ENCODE results near the gene SLC48A1.

DNA sequence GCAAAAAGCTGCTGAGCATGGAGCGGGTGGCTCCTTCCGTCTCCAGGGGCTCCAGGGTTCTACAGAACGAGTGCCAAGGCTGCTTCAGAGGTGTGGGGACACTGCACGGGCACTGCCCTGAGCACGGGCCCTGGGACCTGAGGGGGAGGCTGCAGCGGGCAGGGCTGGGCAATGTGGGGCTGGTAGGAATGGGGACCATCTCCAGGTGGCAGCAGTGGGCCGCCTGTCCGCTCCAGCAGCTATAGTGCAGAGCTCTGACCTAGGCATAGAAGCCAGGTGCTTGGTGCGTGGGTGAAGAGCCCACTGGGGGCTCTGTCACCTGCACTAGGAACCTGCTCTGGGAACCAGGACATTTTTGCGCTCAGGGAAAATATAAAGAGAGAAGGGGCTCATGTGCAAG lies 24.4 kb downstream of the SLC48A1 start:
- no peak for TF ChIP-seq POLR2AphosphoS5 (IDR thresholded peaks at IDR 0.05; ENCODE audit: insufficient read depth, low read depth, low read length)
- TF ChIP-seq, protein P1, sequence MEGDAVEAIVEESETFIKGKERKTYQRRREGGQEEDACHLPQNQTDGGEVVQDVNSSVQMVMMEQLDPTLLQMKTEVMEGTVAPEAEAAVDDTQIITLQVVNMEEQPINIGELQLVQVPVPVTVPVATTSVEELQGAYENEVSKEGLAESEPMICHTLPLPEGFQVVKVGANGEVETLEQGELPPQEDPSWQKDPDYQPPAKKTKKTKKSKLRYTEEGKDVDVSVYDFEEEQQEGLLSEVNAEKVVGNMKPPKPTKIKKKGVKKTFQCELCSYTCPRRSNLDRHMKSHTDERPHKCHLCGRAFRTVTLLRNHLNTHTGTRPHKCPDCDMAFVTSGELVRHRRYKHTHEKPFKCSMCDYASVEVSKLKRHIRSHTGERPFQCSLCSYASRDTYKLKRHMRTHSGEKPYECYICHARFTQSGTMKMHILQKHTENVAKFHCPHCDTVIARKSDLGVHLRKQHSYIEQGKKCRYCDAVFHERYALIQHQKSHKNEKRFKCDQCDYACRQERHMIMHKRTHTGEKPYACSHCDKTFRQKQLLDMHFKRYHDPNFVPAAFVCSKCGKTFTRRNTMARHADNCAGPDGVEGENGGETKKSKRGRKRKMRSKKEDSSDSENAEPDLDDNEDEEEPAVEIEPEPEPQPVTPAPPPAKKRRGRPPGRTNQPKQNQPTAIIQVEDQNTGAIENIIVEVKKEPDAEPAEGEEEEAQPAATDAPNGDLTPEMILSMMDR (IDR thresholded peaks at IDR 0.05; ENCODE audit: extremely low read depth in 1 of 2, insufficient read depth in 1 of 2, low read depth in 1 of 2, low read length in 2 of 2): peak; percentile 6 to 45
- TF ChIP-seq FOS (IDR thresholded peaks at IDR 0.05; ENCODE audit: borderline replicate concordance, insufficient read depth, low read length): no peak
- TF ChIP-seq MYC (IDR thresholded peaks at IDR 0.05; ENCODE audit: low read depth, low read length): no peak
- TF ChIP-seq, protein P2, sequence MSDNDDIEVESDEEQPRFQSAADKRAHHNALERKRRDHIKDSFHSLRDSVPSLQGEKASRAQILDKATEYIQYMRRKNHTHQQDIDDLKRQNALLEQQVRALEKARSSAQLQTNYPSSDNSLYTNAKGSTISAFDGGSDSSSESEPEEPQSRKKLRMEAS (IDR thresholded peaks at IDR 0.05; ENCODE audit: insufficient read depth, insufficient read length): no peak
- TF ChIP-seq EZH2 (IDR thresholded peaks at IDR 0.05; ENCODE audit: borderline replicate concordance, low read depth, low read length, severe bottlenecking): no peak
- TF ChIP-seq POLR2A (IDR thresholded peaks at IDR 0.05; ENCODE audit: low read depth, low read length): no peak

Measured in endothelial cell of umbilical vein (primary cell).